ENCODE results near the gene PRLHR.

Gene PRLHR

DNA sequence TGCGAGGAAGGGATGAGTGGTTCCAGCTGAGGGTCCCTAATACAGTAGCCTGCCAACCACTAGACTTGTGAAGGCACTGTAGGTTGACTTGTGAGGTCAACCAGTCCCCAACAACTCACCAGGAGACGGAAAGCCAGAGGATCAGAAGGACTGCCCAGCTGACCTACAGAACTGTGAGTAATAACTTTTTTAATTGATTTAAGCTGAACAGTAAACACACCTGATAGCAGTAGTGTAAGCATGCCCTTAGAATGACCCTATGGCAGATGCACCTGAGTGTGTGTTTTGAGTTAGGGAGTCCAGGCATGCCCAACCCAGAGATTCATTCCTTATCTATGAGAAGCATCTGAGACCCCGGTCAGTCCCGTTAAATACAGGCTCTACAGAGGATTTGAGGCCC, 14.1 kb downstream of the PRLHR start:
- Histone ChIP-seq H3K36me3 (ENCODE audit: control insufficient read depth in 4 of 4, insufficient read depth in 4 of 4, low read length in 3 of 4) (no peaks in the 10 kb centered on the region), H3K27me3 (replicated peaks in 2 of 5; ENCODE audit: control insufficient read depth in 4 of 5, insufficient read depth in 5 of 5, low read length in 4 of 5) (peaks cover 0 to 30% (median 10%) of the 10 kb centered on the region in 5 experiments), H3K4me3 (ENCODE audit: control insufficient read depth in 1 of 7, extremely low read depth in 1 of 7, insufficient read depth in 4 of 7, low read depth in 2 of 7, low read length in 6 of 7) (no peak overlapping the region), H3K27ac (ENCODE audit: insufficient read depth in 1 of 2, low read depth in 1 of 2, low read length in 2 of 2, poor library complexity in 1 of 2, severe bottlenecking in 2 of 2) (no peak overlapping the region), H3K4me1 (ENCODE audit: control extremely low read depth in 1 of 4, control insufficient read depth in 4 of 4, insufficient read depth in 4 of 4, low read length in 3 of 4) (no peaks in the 10 kb centered on the region), H3K9me3 (ENCODE audit: control extremely low read depth in 1 of 5, control insufficient read depth in 4 of 5, insufficient read depth in 2 of 5, low read depth in 1 of 5, low read length in 4 of 5) (no peaks in the 10 kb centered on the region)
- CTCF ChIA-PET, result interaction anchor here (1.7 kb wide), 1 partner anchor 12 kb away, joined by 7 read pairs; no protein-coding TSS in a partner anchor
- 96% methylated on average over 4 of the region's 4 CpGs for WGBS (ENCODE audit: insufficient coverage)
- no peak for DNase-seq
- POLR2A ChIA-PET, result no interaction called here

GRCh38 chr10:118580702-118581101, 14.7 kb downstream of the PRLHR start:
- POLR2A ChIA-PET, result no interaction called here
- CTCF ChIA-PET, result interaction anchor here (1.7 kb wide), 1 partner anchor 11 kb away, joined by 7 read pairs; no protein-coding TSS in a partner anchor
- DNase-seq, result no peak
- Histone ChIP-seq H3K27ac (ENCODE audit: insufficient read depth in 1 of 2, low read depth in 1 of 2, low read length in 2 of 2, poor library complexity in 1 of 2, severe bottlenecking in 2 of 2) (no peak overlapping the region), H3K9me3 (ENCODE audit: control extremely low read depth in 1 of 5, control insufficient read depth in 4 of 5, insufficient read depth in 2 of 5, low read depth in 1 of 5, low read length in 4 of 5) (no peaks in the 10 kb centered on the region), H3K4me1 (ENCODE audit: control extremely low read depth in 1 of 4, control insufficient read depth in 4 of 4, insufficient read depth in 4 of 4, low read length in 3 of 4) (no peaks in the 10 kb centered on the region), H3K36me3 (ENCODE audit: control insufficient read depth in 4 of 4, insufficient read depth in 4 of 4, low read length in 3 of 4) (no peaks in the 10 kb centered on the region), H3K4me3 (ENCODE audit: control insufficient read depth in 1 of 7, extremely low read depth in 1 of 7, insufficient read depth in 4 of 7, low read depth in 2 of 7, low read length in 6 of 7) (no peak overlapping the region), H3K27me3 (replicated peaks in 2 of 5; ENCODE audit: control insufficient read depth in 4 of 5, insufficient read depth in 5 of 5, low read length in 4 of 5) (peaks cover 0 to 27% (median 12%) of the 10 kb centered on the region in 5 experiments)
- WGBS (ENCODE audit: insufficient coverage), result 77% methylated on average over 8 of the region's 8 CpGs

DNA sequence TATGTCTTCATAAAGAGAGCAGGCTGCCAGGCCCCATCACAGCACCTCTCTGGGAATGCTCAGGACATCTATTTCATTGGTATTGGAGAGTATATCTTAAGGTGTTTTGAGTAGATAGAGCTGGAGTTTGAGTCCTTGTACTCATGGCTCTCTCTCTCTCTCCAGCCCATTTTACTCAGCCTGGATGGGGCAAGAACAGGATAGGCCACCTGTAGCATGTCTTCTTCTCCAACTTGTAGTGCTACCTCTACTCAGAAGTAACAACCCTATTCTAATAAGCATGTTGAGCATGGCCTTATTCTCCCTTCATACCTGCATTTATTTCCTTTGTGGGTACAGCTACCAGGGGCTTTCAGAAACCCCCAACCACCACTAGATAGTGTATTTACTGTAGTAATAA, 21.9 kb downstream of the PRLHR start:
- Histone ChIP-seq H3K9me3 (ENCODE audit: control extremely low read depth in 1 of 5, control insufficient read depth in 4 of 5, insufficient read depth in 2 of 5, low read depth in 1 of 5, low read length in 4 of 5) (no peaks in the 10 kb centered on the region), H3K27ac (ENCODE audit: insufficient read depth in 1 of 2, low read depth in 1 of 2, low read length in 2 of 2, poor library complexity in 1 of 2, severe bottlenecking in 2 of 2) (no peak overlapping the region), H3K4me3 (ENCODE audit: control insufficient read depth in 1 of 7, extremely low read depth in 1 of 7, insufficient read depth in 4 of 7, low read depth in 2 of 7, low read length in 6 of 7) (no peak overlapping the region), H3K27me3 (replicated peaks in 2 of 5; ENCODE audit: control insufficient read depth in 4 of 5, insufficient read depth in 5 of 5, low read length in 4 of 5) (peaks cover 0 to 14% (median 5%) of the 10 kb centered on the region in 5 experiments), H3K4me1 (ENCODE audit: control extremely low read depth in 1 of 4, control insufficient read depth in 4 of 4, insufficient read depth in 4 of 4, low read length in 3 of 4) (no peaks in the 10 kb centered on the region), H3K36me3 (ENCODE audit: control insufficient read depth in 4 of 4, insufficient read depth in 4 of 4, low read length in 3 of 4) (no peaks in the 10 kb centered on the region)
- DNase-seq, result no peak
- POLR2A ChIA-PET, result no interaction called here
- CTCF ChIA-PET, result no interaction called here

DNA sequence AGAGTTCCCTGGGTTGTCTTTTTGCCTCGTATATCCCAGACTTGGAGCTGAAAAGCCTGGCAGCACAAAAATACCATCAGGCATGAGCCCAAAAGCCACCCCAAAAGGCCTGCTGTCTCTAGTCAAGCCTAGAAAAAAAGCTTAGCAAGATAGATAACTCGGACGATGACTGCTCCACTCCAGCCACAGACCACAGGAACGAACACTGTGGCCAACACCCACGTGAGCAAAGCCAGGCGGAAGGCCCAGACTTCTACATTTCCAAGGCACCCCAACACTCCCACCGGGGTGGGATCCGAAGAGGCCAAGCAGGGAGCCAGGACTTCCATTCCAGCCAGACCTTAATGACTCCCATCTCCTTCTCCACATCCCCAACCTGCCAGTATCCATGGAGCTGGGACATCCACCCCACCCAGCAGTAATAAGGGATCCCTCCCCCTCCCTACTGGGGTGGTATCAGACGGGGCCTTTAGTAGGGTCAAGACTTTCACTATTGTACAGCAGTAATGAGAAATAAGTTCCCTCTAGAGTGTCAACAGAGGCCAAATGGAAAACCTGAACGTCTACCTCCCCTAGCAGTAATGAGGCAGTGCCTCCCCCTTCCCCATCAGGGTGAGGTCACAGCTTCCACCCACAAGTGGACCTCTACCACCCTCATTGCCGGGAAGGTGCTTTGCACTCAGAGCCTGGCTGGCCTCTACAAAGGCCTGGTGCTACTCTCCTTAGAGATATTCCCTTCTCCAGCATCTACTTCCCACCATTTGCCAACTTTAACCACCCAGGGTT, 23.0 kb downstream of the PRLHR start:
- ChIA-PET CTCF (no interaction called here), POLR2A (no interaction called here)
- H3K4me3 ChIP-seq (ENCODE audit: control insufficient read depth in 1 of 7, extremely low read depth in 1 of 7, insufficient read depth in 4 of 7, low read depth in 2 of 7, low read length in 6 of 7), result no peak overlapping the region
- H3K27ac ChIP-seq (ENCODE audit: insufficient read depth in 1 of 2, low read depth in 1 of 2, low read length in 2 of 2, poor library complexity in 1 of 2, severe bottlenecking in 2 of 2), result no peak overlapping the region
- H3K9me3 ChIP-seq (ENCODE audit: control extremely low read depth in 1 of 5, control insufficient read depth in 4 of 5, insufficient read depth in 2 of 5, low read depth in 1 of 5, low read length in 4 of 5), result no peaks in the 10 kb centered on the region
- no peak for DNase-seq
- 93% methylated on average over 6 of the region's 11 CpGs for WGBS (ENCODE audit: insufficient coverage)
- no peaks in the 10 kb centered on the region for H3K36me3 ChIP-seq (ENCODE audit: control insufficient read depth in 4 of 4, insufficient read depth in 4 of 4, low read length in 3 of 4)
- peaks cover 0 to 11% (median 4%) of the 10 kb centered on the region in 5 experiments for H3K27me3 ChIP-seq (replicated peaks in 2 of 5; ENCODE audit: control insufficient read depth in 4 of 5, insufficient read depth in 5 of 5, low read length in 4 of 5)
- H3K4me1 ChIP-seq (ENCODE audit: control extremely low read depth in 1 of 4, control insufficient read depth in 4 of 4, insufficient read depth in 4 of 4, low read length in 3 of 4), result no peaks in the 10 kb centered on the region

DNA sequence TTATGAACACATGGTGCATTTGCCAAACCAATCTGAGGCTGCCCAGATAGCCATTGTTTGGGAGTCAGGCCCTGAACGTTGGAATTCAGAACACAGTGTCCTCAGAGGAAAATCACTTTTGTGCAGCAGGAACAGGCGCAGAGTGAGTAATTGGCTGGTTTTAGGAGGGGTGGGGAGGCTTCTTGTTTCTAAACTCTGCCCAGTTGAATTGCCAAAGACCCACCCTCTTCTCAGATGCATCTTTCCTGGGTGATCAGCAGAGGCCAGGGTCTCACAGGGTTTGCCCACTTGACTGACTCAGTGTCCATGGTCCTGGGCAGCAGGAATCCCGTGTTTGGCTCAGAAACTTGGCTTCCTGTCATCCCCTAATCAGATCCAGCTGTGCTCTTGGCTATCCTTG, 24.3 kb downstream of the PRLHR start:
- Histone ChIP-seq H3K4me1 (ENCODE audit: control extremely low read depth in 1 of 4, control insufficient read depth in 4 of 4, insufficient read depth in 4 of 4, low read length in 3 of 4) (no peaks in the 10 kb centered on the region), H3K4me3 (ENCODE audit: control insufficient read depth in 1 of 7, extremely low read depth in 1 of 7, insufficient read depth in 4 of 7, low read depth in 2 of 7, low read length in 6 of 7) (no peak overlapping the region), H3K9me3 (ENCODE audit: control extremely low read depth in 1 of 5, control insufficient read depth in 4 of 5, insufficient read depth in 2 of 5, low read depth in 1 of 5, low read length in 4 of 5) (no peaks in the 10 kb centered on the region), H3K27me3 (replicated peaks in 2 of 5; ENCODE audit: control insufficient read depth in 4 of 5, insufficient read depth in 5 of 5, low read length in 4 of 5) (peaks cover 0 to 7% (median 2%) of the 10 kb centered on the region in 5 experiments), H3K27ac (ENCODE audit: insufficient read depth in 1 of 2, low read depth in 1 of 2, low read length in 2 of 2, poor library complexity in 1 of 2, severe bottlenecking in 2 of 2) (no peak overlapping the region), H3K36me3 (ENCODE audit: control insufficient read depth in 4 of 4, insufficient read depth in 4 of 4, low read length in 3 of 4) (no peaks in the 10 kb centered on the region)
- ChIA-PET CTCF (interaction anchor here (6.0 kb wide), 1 partner anchor 229 kb away, joined by 78 read pairs; no protein-coding TSS in a partner anchor), POLR2A (no interaction called here)
- WGBS (ENCODE audit: insufficient coverage), result 58% methylated on average over 2 of the region's 3 CpGs
- DNase-seq, result no peak

GRCh38 chr10:118570591-118570990, 24.9 kb downstream of the PRLHR start:
- no peak for DNase-seq
- POLR2A ChIA-PET, result no interaction called here
- Histone ChIP-seq H3K27ac (ENCODE audit: insufficient read depth in 1 of 2, low read depth in 1 of 2, low read length in 2 of 2, poor library complexity in 1 of 2, severe bottlenecking in 2 of 2) (no peak overlapping the region), H3K9me3 (ENCODE audit: control extremely low read depth in 1 of 5, control insufficient read depth in 4 of 5, insufficient read depth in 2 of 5, low read depth in 1 of 5, low read length in 4 of 5) (no peaks in the 10 kb centered on the region), H3K4me3 (ENCODE audit: control insufficient read depth in 1 of 7, extremely low read depth in 1 of 7, insufficient read depth in 4 of 7, low read depth in 2 of 7, low read length in 6 of 7) (no peak overlapping the region), H3K36me3 (ENCODE audit: control insufficient read depth in 4 of 4, insufficient read depth in 4 of 4, low read length in 3 of 4) (no peaks in the 10 kb centered on the region), H3K27me3 (replicated peaks in 2 of 5; ENCODE audit: control insufficient read depth in 4 of 5, insufficient read depth in 5 of 5, low read length in 4 of 5) (peaks cover 0 to 6% (median 2%) of the 10 kb centered on the region in 5 experiments), H3K4me1 (ENCODE audit: control extremely low read depth in 1 of 4, control insufficient read depth in 4 of 4, insufficient read depth in 4 of 4, low read length in 3 of 4) (no peaks in the 10 kb centered on the region)
- WGBS (ENCODE audit: insufficient coverage), result 100% methylated on average over 1 of the region's 5 CpGs
- CTCF ChIA-PET, result interaction anchor here (1.3 to 6.0 kb wide), 3 partner anchors 149 to 280 kb away, joined by 4 to 78 read pairs (median 27); no protein-coding TSS in a partner anchor

DNA sequence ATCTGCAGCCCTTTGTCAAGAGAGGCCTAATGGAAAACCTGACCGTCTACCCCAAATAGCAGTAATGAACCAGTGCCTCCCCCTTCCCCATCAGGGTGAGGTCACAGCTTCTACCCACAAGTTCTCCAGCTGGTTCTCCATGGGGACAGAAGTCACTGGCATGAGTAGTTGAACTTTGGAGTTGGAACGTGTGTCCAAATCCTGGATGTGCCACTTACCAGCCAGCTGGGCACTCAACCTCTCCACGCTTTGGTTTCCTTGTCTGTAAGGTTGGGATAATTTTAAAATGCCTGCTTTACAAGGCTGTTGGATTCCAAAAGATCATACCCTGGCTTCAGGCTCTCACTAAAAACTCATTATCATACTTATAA, 25.6 kb downstream of the PRLHR start:
- Histone ChIP-seq H3K4me3 (ENCODE audit: control insufficient read depth in 1 of 7, extremely low read depth in 1 of 7, insufficient read depth in 4 of 7, low read depth in 2 of 7, low read length in 6 of 7) (no peak overlapping the region), H3K9me3 (ENCODE audit: control extremely low read depth in 1 of 5, control insufficient read depth in 4 of 5, insufficient read depth in 2 of 5, low read depth in 1 of 5, low read length in 4 of 5) (no peaks in the 10 kb centered on the region), H3K27me3 (replicated peaks in 2 of 5; ENCODE audit: control insufficient read depth in 4 of 5, insufficient read depth in 5 of 5, low read length in 4 of 5) (peaks cover 0 to 6% (median 2%) of the 10 kb centered on the region in 5 experiments), H3K4me1 (ENCODE audit: control extremely low read depth in 1 of 4, control insufficient read depth in 4 of 4, insufficient read depth in 4 of 4, low read length in 3 of 4) (no peaks in the 10 kb centered on the region), H3K27ac (ENCODE audit: insufficient read depth in 1 of 2, low read depth in 1 of 2, low read length in 2 of 2, poor library complexity in 1 of 2, severe bottlenecking in 2 of 2) (no peak overlapping the region), H3K36me3 (ENCODE audit: control insufficient read depth in 4 of 4, insufficient read depth in 4 of 4, low read length in 3 of 4) (no peaks in the 10 kb centered on the region)
- no peak for DNase-seq
- ChIA-PET CTCF (interaction anchor here (1.3 to 6.0 kb wide), 8 partner anchors 8 to 280 kb away, joined by 3 to 78 read pairs (median 7); no protein-coding TSS in a partner anchor), POLR2A (no interaction called here)
- 100% methylated on average over 1 of the region's 3 CpGs for WGBS (ENCODE audit: insufficient coverage)
